Pericardium fibroblast (primary cell): Measurements from ENCODE around the gene SRRM1. TPM values are rescaled to one million over a fixed set of nuclear protein-coding genes. Genes with fewer than 3 reads are reported as not detected.

ENCODE experiments used
- total RNA-seq: library from RNA; depleted of rRNA; stranded (reverse); fragments of >200 nt; gene quantifications from 2 replicates; pipeline ENCODE4 v1.2.3, GENCODE V29; 2015

SRRM1 gene, protein sequence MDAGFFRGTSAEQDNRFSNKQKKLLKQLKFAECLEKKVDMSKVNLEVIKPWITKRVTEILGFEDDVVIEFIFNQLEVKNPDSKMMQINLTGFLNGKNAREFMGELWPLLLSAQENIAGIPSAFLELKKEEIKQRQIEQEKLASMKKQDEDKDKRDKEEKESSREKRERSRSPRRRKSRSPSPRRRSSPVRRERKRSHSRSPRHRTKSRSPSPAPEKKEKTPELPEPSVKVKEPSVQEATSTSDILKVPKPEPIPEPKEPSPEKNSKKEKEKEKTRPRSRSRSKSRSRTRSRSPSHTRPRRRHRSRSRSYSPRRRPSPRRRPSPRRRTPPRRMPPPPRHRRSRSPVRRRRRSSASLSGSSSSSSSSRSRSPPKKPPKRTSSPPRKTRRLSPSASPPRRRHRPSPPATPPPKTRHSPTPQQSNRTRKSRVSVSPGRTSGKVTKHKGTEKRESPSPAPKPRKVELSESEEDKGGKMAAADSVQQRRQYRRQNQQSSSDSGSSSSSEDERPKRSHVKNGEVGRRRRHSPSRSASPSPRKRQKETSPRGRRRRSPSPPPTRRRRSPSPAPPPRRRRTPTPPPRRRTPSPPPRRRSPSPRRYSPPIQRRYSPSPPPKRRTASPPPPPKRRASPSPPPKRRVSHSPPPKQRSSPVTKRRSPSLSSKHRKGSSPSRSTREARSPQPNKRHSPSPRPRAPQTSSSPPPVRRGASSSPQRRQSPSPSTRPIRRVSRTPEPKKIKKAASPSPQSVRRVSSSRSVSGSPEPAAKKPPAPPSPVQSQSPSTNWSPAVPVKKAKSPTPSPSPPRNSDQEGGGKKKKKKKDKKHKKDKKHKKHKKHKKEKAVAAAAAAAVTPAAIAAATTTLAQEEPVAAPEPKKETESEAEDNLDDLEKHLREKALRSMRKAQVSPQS
- total RNA-seq = 24.2 and 25.1 TPM in 2 replicates

GRCh38 chr1:24642481-24643362, at the start of gene SRRM1:
Gene SRRM1, plus strand, starts transcription at chr1:24643302. Its CDS starts 25 bp downstream, at chr1:24643327.

Other genes with a start within 250 kb of the SRRM1 start
- gene STPG1, start 229.5 kb upstream of the SRRM1 start, total RNA-seq = 2.1 and 3.2 TPM in 2 replicates
- 15.8 and 21.2 TPM in 2 replicates for gene NIPAL3, start 227.5 kb upstream of the SRRM1 start, total RNA-seq
- 1.5 and 1.9 TPM in 2 replicates for gene RCAN3, start 140.5 kb upstream of the SRRM1 start, total RNA-seq
- not detected in 2 replicates for gene NCMAP, start 87.2 kb upstream of the SRRM1 start, total RNA-seq
- gene CLIC4, start 102.1 kb downstream of the SRRM1 start, total RNA-seq = 291 and 396 TPM in 2 replicates